ENCODE data around the gene ADAMTS17.
"Not testable (repeated sequence)": the region's sequence is repeated elsewhere in the genome, so short reads cannot be mapped to it uniquely, and the experiment has no call there.

Gene ADAMTS17

GRCh38 chr15:100339451-100339850 is 2.3 kb downstream of the ADAMTS17 start:
- not testable (repeated sequence) for DNase-seq (ENCODE audit: low spot score)

- no peak for DNase-seq (ENCODE audit: low spot score)
These were observed 2.8 kb downstream of the ADAMTS17 start for GRCh38 chr15:100338971-100339444.

GRCh38 chr15:100338247-100338646 is 3.5 kb downstream of the ADAMTS17 start:
- no peak for DNase-seq (ENCODE audit: low spot score)

DNA sequence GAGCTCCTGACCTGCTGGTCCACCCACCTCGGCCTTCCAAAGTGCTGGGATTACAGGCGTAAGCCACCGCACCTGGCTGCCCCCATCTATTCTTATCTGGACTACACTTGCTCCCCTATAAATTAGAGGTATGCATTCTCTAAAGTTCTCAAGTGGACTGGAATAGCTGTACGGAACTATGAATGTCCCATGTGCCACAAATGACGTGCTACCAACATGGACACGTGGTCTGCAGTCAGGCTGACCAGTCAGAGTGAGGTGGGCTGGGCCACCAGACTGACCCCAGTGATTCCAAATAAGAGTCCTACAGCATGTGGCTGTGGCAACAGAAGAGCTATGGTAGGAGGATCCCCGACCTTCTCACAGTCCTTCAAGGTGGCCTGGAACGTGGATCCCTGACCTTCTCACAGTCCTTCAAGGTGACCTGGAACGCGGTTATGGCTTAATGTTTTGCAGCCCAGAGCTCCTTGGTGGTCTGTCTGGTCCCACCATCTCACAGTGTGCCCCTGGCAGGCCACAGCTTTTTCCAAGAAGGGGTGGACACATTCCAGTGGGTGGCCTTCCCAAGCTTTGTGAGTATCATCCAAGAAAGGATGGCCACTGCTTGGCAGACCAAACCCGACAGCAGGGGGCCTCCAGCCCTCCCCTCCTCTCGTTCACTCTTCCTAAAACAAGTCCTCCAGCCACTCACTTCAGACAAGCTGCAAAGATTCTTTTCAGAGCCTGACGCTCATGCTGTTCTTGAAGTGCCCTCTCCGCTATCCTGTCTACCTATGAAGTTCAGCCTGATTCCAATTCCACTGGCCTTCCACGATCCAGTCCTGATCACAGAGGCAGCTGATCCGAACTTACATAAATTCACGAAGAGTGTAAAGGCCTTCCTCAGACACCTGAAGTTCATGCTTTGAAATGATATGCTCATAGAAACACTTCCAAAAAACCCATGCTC is 4.4 kb downstream of the ADAMTS17 start:
- DNase-seq (ENCODE audit: low spot score), result no peak

GRCh38 chr15:100336061-100336460 is 5.7 kb downstream of the ADAMTS17 start:
- no peak for DNase-seq (ENCODE audit: low spot score)

GRCh38 chr15:100335335-100335999 is 6.3 kb downstream of the ADAMTS17 start:
- DNase-seq (ENCODE audit: low spot score), result no peak

DNA sequence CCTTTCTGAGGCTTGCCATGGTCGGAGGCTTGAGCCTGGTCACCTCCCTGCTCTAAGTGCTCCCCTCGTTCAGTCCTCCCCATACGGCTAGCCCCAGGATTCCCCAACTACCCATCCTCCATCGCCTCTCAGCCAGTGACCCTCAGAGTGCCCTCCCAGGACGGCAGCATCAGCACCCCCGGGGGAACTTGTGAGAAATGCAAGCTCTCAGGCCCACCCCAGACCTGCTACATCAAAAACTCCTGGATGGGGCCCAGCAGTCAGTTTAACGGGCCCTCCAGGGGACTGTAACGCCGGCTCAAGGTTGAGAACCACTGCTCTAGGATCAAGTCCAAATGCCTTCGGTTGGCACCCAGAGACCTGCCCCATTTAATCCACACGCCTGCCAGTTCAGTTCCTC is 6.9 kb downstream of the ADAMTS17 start:
- DNase-seq (ENCODE audit: low spot score), result no peak

DNA sequence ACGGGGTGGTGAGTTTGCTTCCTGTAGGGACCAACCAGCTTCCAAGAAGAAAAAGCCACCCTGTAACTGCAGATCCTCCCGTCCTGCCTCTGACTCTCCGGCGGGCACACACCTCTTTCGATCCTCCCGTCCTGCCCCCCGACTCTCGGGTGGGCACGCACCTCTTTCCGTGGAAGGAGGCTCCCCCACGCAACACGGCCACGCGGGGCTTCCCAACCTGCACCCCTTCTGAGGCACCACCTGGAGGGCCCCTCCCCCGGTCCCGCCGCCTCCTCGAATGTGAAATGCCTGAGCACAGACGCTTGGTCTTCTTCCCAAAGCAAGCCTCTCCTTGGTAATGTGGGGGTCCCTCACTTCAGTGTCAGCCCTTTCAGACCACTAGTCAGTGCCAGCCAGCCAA is 7.3 kb downstream of the ADAMTS17 start:
- DNase-seq (ENCODE audit: low spot score), result no peak

DNA sequence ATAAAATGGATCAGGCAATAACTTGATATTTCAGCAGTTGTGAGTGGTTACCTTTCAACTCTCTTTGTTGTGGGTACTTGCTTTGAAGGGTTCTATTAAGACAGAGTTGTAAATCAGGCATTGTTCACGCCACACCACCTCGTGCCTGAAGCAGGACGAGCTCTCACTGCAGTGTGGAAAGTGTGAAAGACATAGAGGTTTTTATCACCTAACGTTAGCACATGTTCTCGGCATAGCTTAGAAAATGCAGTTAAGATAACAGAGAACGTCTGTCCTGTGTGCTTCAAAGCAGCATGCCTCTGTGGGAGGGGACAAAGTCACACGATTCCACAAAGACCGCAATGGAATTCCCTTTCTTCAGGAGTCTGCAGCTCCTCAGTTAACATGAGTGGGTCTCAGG is 7.8 kb downstream of the ADAMTS17 start:
- no peak for DNase-seq (ENCODE audit: low spot score)

GRCh38 chr15:100333236-100333635 is 8.5 kb downstream of the ADAMTS17 start:
- DNase-seq (ENCODE audit: low spot score), result no peak

DNA sequence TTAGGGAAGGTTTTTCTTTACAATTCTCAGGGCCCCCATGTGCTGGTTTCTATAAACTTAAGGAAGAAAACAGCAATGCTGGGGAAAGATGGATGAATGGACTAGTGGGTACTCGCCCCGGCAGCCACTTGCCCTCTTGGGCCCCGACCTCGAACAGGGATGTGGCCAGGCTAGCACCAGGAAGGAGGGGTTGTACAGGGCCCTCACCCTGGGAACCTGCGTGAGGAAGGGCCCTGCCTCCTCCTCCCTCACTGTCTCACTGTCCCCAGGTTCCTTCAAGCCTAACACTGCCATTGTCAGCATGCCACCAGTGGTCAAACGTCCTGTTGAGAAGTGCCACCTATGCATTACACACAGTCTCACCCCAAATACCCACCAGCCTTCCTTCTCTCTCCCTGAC is 9.1 kb downstream of the ADAMTS17 start:
- no peak for DNase-seq (ENCODE audit: low spot score)

GRCh38 chr15:100332231-100332630 is 9.5 kb downstream of the ADAMTS17 start:
- no peak for DNase-seq (ENCODE audit: low spot score)

DNA sequence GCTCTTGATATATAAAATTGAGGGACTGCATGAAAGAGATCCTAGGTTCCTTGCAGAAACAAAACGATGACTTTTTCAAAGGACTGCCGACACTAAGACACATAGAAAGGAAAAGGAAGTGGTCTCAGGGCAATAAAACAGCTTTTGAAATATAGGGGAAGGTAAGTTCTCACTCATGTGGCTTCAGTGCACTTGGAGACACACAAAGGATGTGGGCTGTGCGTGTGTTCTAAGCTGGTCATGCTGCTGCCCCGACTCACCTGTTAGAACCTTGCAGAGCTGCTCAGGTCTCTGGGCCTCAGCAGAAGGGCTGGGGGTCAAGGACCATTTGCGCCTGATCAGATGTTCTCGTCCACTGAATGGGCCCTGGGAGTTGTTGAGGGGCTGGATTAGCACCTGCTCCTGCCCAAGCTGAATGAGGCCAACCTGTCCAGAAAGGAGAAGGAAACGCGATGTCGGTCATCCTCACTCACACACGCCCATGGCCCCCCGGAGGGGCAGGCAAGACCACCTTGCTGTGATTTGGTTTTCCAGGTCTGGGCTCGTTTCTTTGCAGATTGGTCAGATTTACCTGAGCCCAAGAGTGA is 11.1 kb downstream of the ADAMTS17 start:
- no peak for DNase-seq (ENCODE audit: low spot score)

DNA sequence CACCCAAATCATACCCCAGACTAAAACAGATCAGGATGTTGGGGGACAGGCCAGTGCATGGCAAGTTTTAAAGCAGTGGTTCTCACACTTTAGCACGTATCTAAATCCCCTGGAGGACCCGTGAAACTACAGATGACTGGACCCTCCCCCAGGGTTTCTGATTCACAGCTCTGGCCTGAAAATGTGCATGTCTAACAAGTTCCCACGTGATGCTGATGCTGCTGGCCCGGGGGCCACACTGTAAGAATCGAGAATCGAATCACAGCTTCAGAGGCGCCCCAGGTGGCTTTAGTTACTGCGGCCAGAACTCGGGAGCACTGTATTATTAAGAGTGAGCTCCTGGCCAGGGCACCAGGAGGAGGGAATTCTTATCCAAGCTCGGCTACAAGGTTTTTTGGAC is 11.6 kb downstream of the ADAMTS17 start:
- DNase-seq (ENCODE audit: low spot score), result no peak

GRCh38 chr15:100328796-100329195 is 13.0 kb downstream of the ADAMTS17 start:
- no peak for DNase-seq (ENCODE audit: low spot score)

- no peak for DNase-seq (ENCODE audit: low spot score)
These were observed 22.9 kb downstream of the ADAMTS17 start for GRCh38 chr15:100318880-100319279.

DNA sequence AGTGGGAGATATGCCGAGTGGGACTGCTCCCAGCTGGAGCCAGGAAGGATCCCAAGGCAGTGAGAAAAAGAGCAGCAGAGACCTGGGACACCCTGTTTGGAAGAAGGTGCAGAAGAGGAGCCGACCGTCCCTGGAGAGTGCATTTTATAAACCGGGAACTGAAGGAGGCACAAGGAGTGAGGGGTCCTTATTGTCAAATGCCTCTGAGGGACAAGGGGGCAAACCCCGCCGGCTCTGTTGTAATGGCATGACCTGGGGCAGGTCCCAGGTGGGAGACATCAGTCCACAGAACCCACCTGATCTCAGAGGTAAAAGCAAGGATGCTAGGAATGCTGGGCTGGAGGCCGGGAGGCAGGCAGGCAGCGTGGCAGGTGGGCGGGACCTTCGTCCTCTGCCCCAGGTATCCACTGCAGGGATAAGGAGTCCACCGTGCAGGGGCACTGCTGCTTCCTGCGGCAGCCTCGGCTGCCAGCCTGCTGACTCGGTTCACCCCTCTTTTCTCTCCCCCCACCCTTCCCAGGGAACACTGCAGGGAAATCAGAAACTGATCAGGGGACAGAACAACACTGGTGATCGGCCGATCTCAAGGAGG is 26.9 kb downstream of the ADAMTS17 start:
- DNase-seq (ENCODE audit: low spot score), result no peak

- no peak for DNase-seq (ENCODE audit: low spot score)
These were observed 29.8 kb downstream of the ADAMTS17 start for GRCh38 chr15:100311833-100312476.

GRCh38 chr15:100311154-100311625 is 30.6 kb downstream of the ADAMTS17 start:
- no peak for DNase-seq (ENCODE audit: low spot score)

- DNase-seq (ENCODE audit: low spot score), result no peak
These were observed 31.1 kb downstream of the ADAMTS17 start for GRCh38 chr15:100310513-100311153.

GRCh38 chr15:100310041-100310405 is 31.8 kb downstream of the ADAMTS17 start:
- no peak for DNase-seq (ENCODE audit: low spot score)
